Lower lobe of right lung (tissue), 2 donors: ENCODE results near the gene PTPN20. TPM values are rescaled to one million over a fixed set of nuclear protein-coding genes. Genes with fewer than 3 reads are reported as not detected.

ENCODE experiments used
- ATAC-seq, 2 donors: fragments of 200-7000 bp; cut with Tn5 transposase; one replicate each; pipeline ENCODE4 v1.9.1; 2020 to 2022; ENCODE audit warnings: mild to moderate bottlenecking in 2 of 2, moderate library complexity in 2 of 2
- DNase-seq: peaks from one replicate; pipeline ENCODE4 v3.0.0-alpha.2; 2020
- H3K27ac ChIP-seq: fragments of 200-600 bp; one replicate; pipeline ENCODE4 v1.8.0; 2022
- H3K27me3 ChIP-seq: fragments of 200-600 bp; one replicate; pipeline ENCODE4 v1.8.0; 2022; ENCODE audit warnings: low read depth
- H3K36me3 ChIP-seq: fragments of 200-600 bp; one replicate; pipeline ENCODE4 v1.8.0; 2022; ENCODE audit warnings: mild to moderate bottlenecking
- H3K4me1 ChIP-seq: fragments of 200-600 bp; one replicate; pipeline ENCODE4 v1.8.0; 2022
- H3K4me3 ChIP-seq: fragments of 200-600 bp; one replicate; pipeline ENCODE4 v1.8.0; 2022; ENCODE audit warnings: mild to moderate bottlenecking
- H3K9me3 ChIP-seq: fragments of 200-600 bp; one replicate; pipeline ENCODE4 v1.8.0; 2022
- CTCF ChIP-seq: fragments of 200-600 bp; IDR thresholded peaks from one replicate; pipeline ENCODE4 v1.8.0; 2022; ENCODE audit warnings: antibody characterized with exemption, mild to moderate bottlenecking
- intact Hi-C: fragments of 100-400 bp; cut with DNase I; formaldehyde crosslinking; loops from one replicate; pipeline ENCODE4 v1.11.0; 2022
- total RNA-seq: library from RNA; stranded (reverse); fragmentation: NEBNext Ultra II Directional; extraction: Animal tissue kit (Norgen Biotek cat#: 25700); gene quantifications from one replicate; pipeline ENCODE4 v1.2.1, GENCODE V29; 2021
- donor health status: DM: no; HTN: yes; CAD: no; lungs with severe emphysema.

The PTPN20 gene
- total RNA-seq, 1 donor from 2014 or later: 4.0 TPM

GRCh38 chr10:47015404-47015803 is 104.2 kb downstream of the PTPN20 start:
- intact Hi-C loops: no loop called here
- no peak overlapping the region for H3K27ac ChIP-seq
- H3K4me1 ChIP-seq: peaks cover 10% of the 10 kb centered on the region
- no peaks in the 10 kb centered on the region for H3K27me3 ChIP-seq
- H3K36me3 ChIP-seq: no peaks in the 10 kb centered on the region
- TF ChIP-seq CTCF: no peak
- no peaks in the 10 kb centered on the region for H3K9me3 ChIP-seq
- H3K4me3 ChIP-seq: no peak overlapping the region
- no peak for DNase-seq
- no peak for ATAC-seq

GRCh38 chr10:47016564-47016963 is 105.3 kb downstream of the PTPN20 start:
- no peak overlapping the region for H3K4me3 ChIP-seq
- no peak for TF ChIP-seq CTCF
- ATAC-seq: no peak
- H3K27me3 ChIP-seq: no peaks in the 10 kb centered on the region
- H3K36me3 ChIP-seq: no peaks in the 10 kb centered on the region
- peaks cover 10% of the 10 kb centered on the region for H3K4me1 ChIP-seq
- intact Hi-C loops: no loop called here
- no peak overlapping the region for H3K27ac ChIP-seq
- no peak for DNase-seq
- H3K9me3 ChIP-seq: no peaks in the 10 kb centered on the region

- H3K27me3 ChIP-seq: no peaks in the 10 kb centered on the region
- no peaks in the 10 kb centered on the region for H3K36me3 ChIP-seq
- DNase-seq (no peak), ATAC-seq (no peak)
- no peak overlapping the region for H3K27ac ChIP-seq
- H3K4me1 ChIP-seq: peaks cover 10% of the 10 kb centered on the region
- H3K4me3 ChIP-seq: no peak overlapping the region
- intact Hi-C loops: no loop called here
- TF ChIP-seq CTCF: no peak
- H3K9me3 ChIP-seq: no peaks in the 10 kb centered on the region
These were observed 107.0 kb downstream of the PTPN20 start for GRCh38 chr10:47018026-47018735.

- peaks cover 2% of the 10 kb centered on the region for H3K4me1 ChIP-seq
- H3K27ac ChIP-seq: no peak overlapping the region
- intact Hi-C loops: no loop called here
- H3K36me3 ChIP-seq: no peaks in the 10 kb centered on the region
- ATAC-seq (no peak), DNase-seq (no peak)
- H3K9me3 ChIP-seq: no peaks in the 10 kb centered on the region
- no peaks in the 10 kb centered on the region for H3K27me3 ChIP-seq
- TF ChIP-seq CTCF: no peak
- H3K4me3 ChIP-seq: no peak overlapping the region
These were observed 108.2 kb downstream of the PTPN20 start for GRCh38 chr10:47019155-47020145.

GRCh38 chr10:47020471-47020870 is 109.2 kb downstream of the PTPN20 start:
- Histone ChIP-seq H3K4me1 (no peaks in the 10 kb centered on the region), H3K36me3 (no peaks in the 10 kb centered on the region), H3K9me3 (no peaks in the 10 kb centered on the region), H3K27me3 (no peaks in the 10 kb centered on the region), H3K27ac (no peak overlapping the region), H3K4me3 (no peak overlapping the region)
- no peak for TF ChIP-seq CTCF
- intact Hi-C loops: no loop called here
- peak; percentile 25 to 26 for ATAC-seq
- peak; percentile 45 for DNase-seq
